Cardiac muscle cell (in vitro differentiated cells and primary cell): Measurements from ENCODE around the gene ZC3HAV1. TPM values are rescaled to one million over a fixed set of nuclear protein-coding genes. Genes with fewer than 3 reads are reported as not detected.
"Not testable (repeated sequence)": the region's sequence is repeated elsewhere in the genome, so short reads cannot be mapped to it uniquely, and the experiment has no call there.

ENCODE experiments used
- DNase-seq, 2 donors: peaks; one replicate each; pipeline versions ENCODE4 v3.0.0 to v3.0.0-alpha.2; 2010 to 2017; ENCODE audit warnings: low read depth in 1 of 2, low spot score in 1 of 2
- H3K27ac ChIP-seq: fragments of 200-600 bp; sonication (generic); 2 replicates; pipeline ENCODE4 v1.5.1; 2016
- H3K27me3 ChIP-seq: fragments of 200-600 bp; sonication (generic); 2 replicates; pipeline ENCODE4 v1.6.0; 2016; ENCODE audit warnings: control low read depth
- H3K36me3 ChIP-seq: fragments of 200-600 bp; sonication (generic); 2 replicates; pipeline ENCODE4 v1.5.1; 2016; ENCODE audit warnings: control low read depth
- H3K4me1 ChIP-seq: fragments of 200-600 bp; sonication (generic); 2 replicates; pipeline ENCODE4 v1.8.1; 2017; ENCODE audit warnings: low read depth, mild to moderate bottlenecking, mixed run types
- H3K4me3 ChIP-seq: fragments of 200-600 bp; sonication (generic); 2 replicates; pipeline ENCODE4 v1.5.1; 2016; ENCODE audit warnings: mild to moderate bottlenecking
- H3K9me3 ChIP-seq: fragments of 200-600 bp; sonication (generic); 2 replicates; pipeline ENCODE4 v1.5.1; 2017; ENCODE audit warnings: low read depth, mild to moderate bottlenecking, control low read depth
- polyA plus RNA-seq: library from polyadenylated mRNA; unstranded; fragments of >200 nt; fragmentation: Nextera tagmentation; extraction: Ambion mirVana; gene quantifications from 2 replicates; pipeline ENCODE4 v1.2.1, GENCODE V29; 2016
- total RNA-seq: library from RNA; depleted of rRNA; stranded (reverse); fragments of >200 nt; gene quantifications from 2 replicates; pipeline ENCODE4 v1.2.3, GENCODE V29; 2016
- TF ChIP-seq, protein P1 (sequence below): IDR thresholded peaks from 2 replicates; pipeline ENCODE4 v1.5.1; 2012; ENCODE audit warnings: low read depth, mild to moderate bottlenecking, low read length

ZC3HAV1 gene
- total and polyA plus RNA-seq, 2 experiments from 2014 or later = 13.8 to 18.6 TPM

DNA sequence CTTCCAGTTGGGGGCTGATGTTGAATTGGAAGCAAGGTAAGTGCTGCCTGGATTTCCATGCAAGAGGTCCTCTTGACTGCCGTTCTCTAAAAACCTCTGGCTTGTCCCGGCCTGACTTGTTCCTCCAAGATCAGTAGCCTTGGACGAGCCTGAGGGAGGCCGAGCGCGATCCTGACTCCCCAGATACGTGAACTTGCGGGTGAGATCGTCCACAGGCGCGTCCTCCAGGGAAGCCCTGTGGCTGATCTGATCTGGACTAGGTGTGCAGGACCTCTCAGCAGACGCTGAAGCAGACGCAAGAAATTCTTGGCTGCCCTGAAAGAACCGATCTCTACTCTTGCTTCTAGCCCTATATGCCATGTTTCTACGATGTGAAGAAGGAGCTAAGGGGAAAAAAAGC, 29.7 kb downstream of the ZC3HAV1 start:
- Histone ChIP-seq H3K27me3 (no peaks in the 10 kb centered on the region), H3K4me3 (no peak overlapping the region), H3K27ac (no peak overlapping the region), H3K36me3 (peaks cover 11% of the 10 kb centered on the region), H3K4me1 (no peaks in the 10 kb centered on the region), H3K9me3 (no peaks in the 10 kb centered on the region)
- no peak for DNase-seq
- TF ChIP-seq, protein P1, sequence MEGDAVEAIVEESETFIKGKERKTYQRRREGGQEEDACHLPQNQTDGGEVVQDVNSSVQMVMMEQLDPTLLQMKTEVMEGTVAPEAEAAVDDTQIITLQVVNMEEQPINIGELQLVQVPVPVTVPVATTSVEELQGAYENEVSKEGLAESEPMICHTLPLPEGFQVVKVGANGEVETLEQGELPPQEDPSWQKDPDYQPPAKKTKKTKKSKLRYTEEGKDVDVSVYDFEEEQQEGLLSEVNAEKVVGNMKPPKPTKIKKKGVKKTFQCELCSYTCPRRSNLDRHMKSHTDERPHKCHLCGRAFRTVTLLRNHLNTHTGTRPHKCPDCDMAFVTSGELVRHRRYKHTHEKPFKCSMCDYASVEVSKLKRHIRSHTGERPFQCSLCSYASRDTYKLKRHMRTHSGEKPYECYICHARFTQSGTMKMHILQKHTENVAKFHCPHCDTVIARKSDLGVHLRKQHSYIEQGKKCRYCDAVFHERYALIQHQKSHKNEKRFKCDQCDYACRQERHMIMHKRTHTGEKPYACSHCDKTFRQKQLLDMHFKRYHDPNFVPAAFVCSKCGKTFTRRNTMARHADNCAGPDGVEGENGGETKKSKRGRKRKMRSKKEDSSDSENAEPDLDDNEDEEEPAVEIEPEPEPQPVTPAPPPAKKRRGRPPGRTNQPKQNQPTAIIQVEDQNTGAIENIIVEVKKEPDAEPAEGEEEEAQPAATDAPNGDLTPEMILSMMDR = no peak

DNA sequence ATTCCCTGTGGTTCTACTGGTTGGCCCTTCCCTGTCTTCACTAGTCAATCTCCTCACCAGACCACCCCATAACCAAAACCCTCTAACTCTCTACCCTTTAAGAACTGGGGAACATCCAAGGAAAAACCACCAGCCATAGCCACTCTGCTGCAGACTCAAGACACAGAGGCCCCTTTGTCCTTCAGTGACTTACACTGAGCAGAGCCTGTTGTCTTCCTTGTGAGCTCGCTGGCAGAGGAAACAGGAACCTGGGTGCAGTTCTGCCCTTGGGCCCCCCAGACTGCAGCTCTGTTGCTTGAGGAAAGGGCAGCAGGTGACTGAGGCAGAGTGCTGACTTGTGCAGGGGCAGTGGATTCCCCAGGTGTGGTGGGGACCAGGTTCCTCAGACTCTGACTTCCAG, 30.6 kb downstream of the ZC3HAV1 start:
- Histone ChIP-seq H3K27ac (no peak overlapping the region), H3K9me3 (no peaks in the 10 kb centered on the region), H3K36me3 (peaks cover 11% of the 10 kb centered on the region), H3K4me1 (no peaks in the 10 kb centered on the region), H3K4me3 (no peak overlapping the region), H3K27me3 (no peaks in the 10 kb centered on the region)
- no peak for DNase-seq
- TF ChIP-seq, protein P1 = no peak

DNA sequence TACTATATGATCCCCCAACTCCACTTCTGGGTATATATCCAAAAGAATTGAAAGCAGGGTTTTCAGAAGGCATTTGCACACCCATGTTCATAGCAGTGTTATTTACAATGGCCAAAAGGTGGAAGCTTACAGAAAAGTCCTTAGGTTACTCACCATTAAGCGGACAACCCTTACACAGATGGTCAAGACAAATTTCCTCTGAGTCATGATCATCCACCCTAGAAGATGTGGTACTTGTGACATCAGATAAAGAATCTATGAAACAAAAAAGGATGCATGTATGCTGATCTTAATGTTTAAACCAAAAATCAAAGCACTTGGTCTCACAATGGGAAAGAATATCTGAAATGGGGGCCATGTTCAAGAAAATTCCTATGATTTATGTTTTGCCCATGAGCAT, 31.1 kb downstream of the ZC3HAV1 start:
- DNase-seq = no peak
- peaks cover 11% of the 10 kb centered on the region for H3K36me3 ChIP-seq
- no peaks in the 10 kb centered on the region for H3K4me1 ChIP-seq
- no peak overlapping the region for H3K27ac ChIP-seq
- H3K4me3 ChIP-seq = no peak overlapping the region
- no peaks in the 10 kb centered on the region for H3K9me3 ChIP-seq
- H3K27me3 ChIP-seq = no peaks in the 10 kb centered on the region
- TF ChIP-seq, protein P1 = no peak

DNA sequence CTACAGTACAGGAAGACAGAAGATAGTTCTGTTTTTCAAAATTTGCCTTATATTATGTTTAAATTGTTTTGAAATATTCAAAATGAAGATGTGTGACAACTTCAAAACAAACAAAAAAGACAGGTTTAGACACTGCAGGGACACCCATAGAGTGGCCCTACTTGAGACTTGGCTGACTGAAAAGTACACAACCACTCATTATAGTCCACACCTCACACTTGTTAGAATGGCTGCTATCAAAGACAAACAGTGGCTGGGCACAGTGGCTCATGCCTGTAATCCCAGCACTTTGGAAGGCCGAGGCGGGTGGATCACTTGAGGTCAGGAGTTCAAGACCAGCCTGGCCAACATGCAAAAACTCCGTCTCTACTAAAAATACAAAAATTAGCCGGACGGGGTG, 31.8 kb downstream of the ZC3HAV1 start:
- not testable (repeated sequence) for H3K9me3 ChIP-seq, H3K36me3 ChIP-seq, H3K27ac ChIP-seq, DNase-seq, H3K4me3 ChIP-seq, H3K27me3 ChIP-seq, H3K4me1 ChIP-seq

DNA sequence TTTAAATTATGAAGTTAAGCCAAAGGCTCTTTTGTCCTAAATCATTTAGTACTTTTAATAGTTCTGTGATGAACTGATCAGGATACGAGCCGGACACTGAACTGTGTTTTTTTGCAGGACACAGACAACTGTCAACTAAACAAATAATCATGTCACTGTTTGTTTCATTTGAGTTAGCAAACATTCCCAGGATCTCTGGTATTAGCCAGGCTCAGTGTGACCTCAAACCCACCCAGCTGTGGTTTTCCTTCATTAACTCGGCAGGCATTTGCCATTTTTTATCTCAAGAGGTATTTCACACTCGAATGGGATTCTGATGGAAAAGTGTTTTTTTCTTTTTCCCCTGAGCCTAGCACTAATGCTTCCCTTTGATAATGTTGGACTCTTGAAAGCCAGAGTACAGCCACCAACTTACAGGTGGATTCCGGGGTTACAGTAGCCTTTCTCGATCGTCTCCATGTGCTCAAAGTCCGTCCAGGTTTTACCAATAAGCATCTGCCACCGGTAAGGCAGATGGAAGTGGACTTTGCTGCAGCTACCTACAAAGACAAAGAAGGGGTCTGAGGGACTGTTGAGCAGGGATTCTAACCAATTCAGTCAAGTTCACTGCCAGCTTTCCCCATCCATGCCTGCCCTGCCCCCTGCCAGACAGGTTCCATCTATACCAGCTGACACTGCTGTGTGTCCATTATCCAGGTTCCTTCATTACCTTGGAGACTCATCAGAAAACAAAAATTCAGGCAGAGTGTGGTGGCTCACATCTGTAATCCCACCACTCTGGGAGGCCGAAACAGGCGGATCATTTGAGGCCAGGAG, 33.4 kb downstream of the ZC3HAV1 start:
- Histone ChIP-seq H3K4me1 (no peaks in the 10 kb centered on the region), H3K27me3 (no peaks in the 10 kb centered on the region), H3K9me3 (no peaks in the 10 kb centered on the region), H3K36me3 (peaks cover 5% of the 10 kb centered on the region), H3K4me3 (no peak overlapping the region), H3K27ac (no peak overlapping the region)
- TF ChIP-seq, protein P1 = no peak
- DNase-seq = no peak

DNA sequence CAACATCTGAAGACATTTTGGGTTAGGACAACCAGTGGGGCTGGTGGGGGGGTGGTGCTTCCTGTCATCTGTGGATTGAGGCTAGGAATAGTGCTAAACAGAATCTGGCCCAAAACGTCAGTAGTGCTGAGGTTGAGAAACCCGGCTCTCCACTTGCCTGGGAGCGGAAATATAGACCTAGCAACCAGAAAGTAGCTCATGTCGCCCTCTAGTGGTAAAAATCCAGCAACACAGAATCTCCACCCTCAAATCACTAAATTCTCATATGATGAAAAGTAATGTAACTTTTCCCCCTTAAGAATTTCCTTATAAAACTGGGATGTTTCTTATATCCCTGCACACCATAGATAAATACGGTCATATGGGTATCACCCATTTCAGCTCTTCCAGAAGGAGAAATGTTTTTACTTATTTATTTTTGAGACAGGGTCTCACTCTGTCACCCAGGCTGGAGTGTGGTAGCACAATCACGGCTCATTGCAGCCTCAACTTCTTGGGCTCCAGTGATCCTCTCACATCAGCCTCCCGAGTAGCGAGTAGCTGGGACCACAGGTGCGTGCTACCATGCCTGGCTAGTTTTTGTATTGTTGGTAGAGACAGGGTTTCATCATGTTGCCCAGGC, 34.4 kb downstream of the ZC3HAV1 start:
- Histone ChIP-seq H3K27me3 (no peaks in the 10 kb centered on the region), H3K36me3 (peaks cover 5% of the 10 kb centered on the region), H3K4me3 (no peak overlapping the region), H3K9me3 (no peaks in the 10 kb centered on the region), H3K4me1 (no peaks in the 10 kb centered on the region), H3K27ac (no peak overlapping the region)
- TF ChIP-seq, protein P1 = peak; percentile 72
- DNase-seq = peak; percentile 84 to 89
